Parathyroid adenoma (tissue), 2 donors: ENCODE data around the gene REEP5.
"Not testable (repeated sequence)": the region's sequence is repeated elsewhere in the genome, so short reads cannot be mapped to it uniquely, and the experiment has no call there.

Experiments used
- H2AFZ ChIP-seq: fragments of 300-600 bp; sonication (generic); one replicate; pipeline ENCODE4 v1.7.0; 2017; ENCODE audit warnings: antibody characterized with exemption, mild to moderate bottlenecking
- H3K27ac ChIP-seq: fragments of 300-600 bp; sonication (generic); one replicate; pipeline ENCODE4 v1.7.0; 2017
- H3K27me3 ChIP-seq: fragments of 300-600 bp; sonication (generic); one replicate; pipeline ENCODE4 v1.7.0; 2017; ENCODE audit warnings: low read length; ENCODE audit not compliant: control insufficient read depth, insufficient read depth
- H3K36me3 ChIP-seq: fragments of 300-600 bp; sonication (generic); one replicate; pipeline ENCODE4 v1.7.0; 2017; ENCODE audit warnings: low read length; ENCODE audit not compliant: control insufficient read depth, insufficient read depth
- H3K4me1 ChIP-seq: fragments of 300-600 bp; sonication (generic); one replicate; pipeline ENCODE4 v1.7.0; 2017; ENCODE audit warnings: control low read depth
- H3K4me2 ChIP-seq: fragments of 300-600 bp; sonication (generic); one replicate; pipeline ENCODE4 v1.7.0; 2017; ENCODE audit warnings: low read length
- H3K4me3 ChIP-seq: fragments of 300-600 bp; sonication (generic); one replicate; pipeline ENCODE4 v1.7.0; 2017; ENCODE audit warnings: low read depth, low read length
- H3K79me2 ChIP-seq: fragments of 300-600 bp; sonication (generic); one replicate; pipeline ENCODE4 v1.7.0; 2017; ENCODE audit warnings: control low read depth
- H3K9ac ChIP-seq: fragments of 300-600 bp; sonication (generic); one replicate; pipeline ENCODE4 v1.7.0; 2017; ENCODE audit warnings: mild to moderate bottlenecking
- H3K9me3 ChIP-seq: fragments of 300-600 bp; sonication (generic); one replicate; pipeline ENCODE4 v1.7.0; 2017; ENCODE audit warnings: low read length; ENCODE audit not compliant: control insufficient read depth
- TF ChIP-seq, protein P1 (sequence below): fragments of 300-600 bp; sonication (generic); IDR thresholded peaks from one replicate; pipeline ENCODE4 v1.7.0; 2017; ENCODE audit warnings: antibody characterized with exemption, mild to moderate bottlenecking
- donor health status: primary hyperparathyroidism.

REEP5 gene

GRCh38 chr5:112902561-112902960 lies 19.5 kb downstream of the REEP5 start:
- Histone ChIP-seq H3K9ac (no peak overlapping the region), H3K4me2 (no peak overlapping the region), H3K4me1 (no peaks in the 10 kb centered on the region), H3K27ac (no peak overlapping the region), H3K79me2 (peaks cover 2% of the 10 kb centered on the region), H3K36me3 (no peaks in the 10 kb centered on the region), H3K27me3 (no peaks in the 10 kb centered on the region), H3K9me3 (no peaks in the 10 kb centered on the region), H3K4me3 (no peak overlapping the region), H2AFZ (no peak overlapping the region)
- TF ChIP-seq, protein P1, sequence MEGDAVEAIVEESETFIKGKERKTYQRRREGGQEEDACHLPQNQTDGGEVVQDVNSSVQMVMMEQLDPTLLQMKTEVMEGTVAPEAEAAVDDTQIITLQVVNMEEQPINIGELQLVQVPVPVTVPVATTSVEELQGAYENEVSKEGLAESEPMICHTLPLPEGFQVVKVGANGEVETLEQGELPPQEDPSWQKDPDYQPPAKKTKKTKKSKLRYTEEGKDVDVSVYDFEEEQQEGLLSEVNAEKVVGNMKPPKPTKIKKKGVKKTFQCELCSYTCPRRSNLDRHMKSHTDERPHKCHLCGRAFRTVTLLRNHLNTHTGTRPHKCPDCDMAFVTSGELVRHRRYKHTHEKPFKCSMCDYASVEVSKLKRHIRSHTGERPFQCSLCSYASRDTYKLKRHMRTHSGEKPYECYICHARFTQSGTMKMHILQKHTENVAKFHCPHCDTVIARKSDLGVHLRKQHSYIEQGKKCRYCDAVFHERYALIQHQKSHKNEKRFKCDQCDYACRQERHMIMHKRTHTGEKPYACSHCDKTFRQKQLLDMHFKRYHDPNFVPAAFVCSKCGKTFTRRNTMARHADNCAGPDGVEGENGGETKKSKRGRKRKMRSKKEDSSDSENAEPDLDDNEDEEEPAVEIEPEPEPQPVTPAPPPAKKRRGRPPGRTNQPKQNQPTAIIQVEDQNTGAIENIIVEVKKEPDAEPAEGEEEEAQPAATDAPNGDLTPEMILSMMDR: no peak

GRCh38 chr5:112895682-112896081 lies 26.3 kb downstream of the REEP5 start:
- TF ChIP-seq, protein P1: no peak
- no peaks in the 10 kb centered on the region for H3K36me3 ChIP-seq

GRCh38 chr5:112892776-112893175 lies 29.3 kb downstream of the REEP5 start:
- H3K9me3 ChIP-seq: no peaks in the 10 kb centered on the region
- H2AFZ ChIP-seq: no peak overlapping the region
- no peak overlapping the region for H3K9ac ChIP-seq
- H3K4me3 ChIP-seq: no peak overlapping the region
- no peak overlapping the region for H3K4me2 ChIP-seq
- H3K27me3 ChIP-seq: no peaks in the 10 kb centered on the region
- H3K27ac ChIP-seq: no peak overlapping the region
- peaks cover 15% of the 10 kb centered on the region for H3K79me2 ChIP-seq
- TF ChIP-seq, protein P1: no peak
- H3K36me3 ChIP-seq: no peaks in the 10 kb centered on the region
- H3K4me1 ChIP-seq: no peaks in the 10 kb centered on the region

More at GRCh38 chr5:112895682-112896081, 26.3 kb downstream of the REEP5 start:
- no peak overlapping the region for H3K4me2 ChIP-seq
- H3K79me2 ChIP-seq: peaks cover 12% of the 10 kb centered on the region
- no peaks in the 10 kb centered on the region for H3K27me3 ChIP-seq
- H3K9me3 ChIP-seq: no peaks in the 10 kb centered on the region
- H3K4me1 ChIP-seq: no peaks in the 10 kb centered on the region
- H3K9ac ChIP-seq: no peak overlapping the region
- H3K4me3 ChIP-seq: no peak overlapping the region
- no peak overlapping the region for H3K27ac ChIP-seq
- no peak overlapping the region for H2AFZ ChIP-seq

DNA sequence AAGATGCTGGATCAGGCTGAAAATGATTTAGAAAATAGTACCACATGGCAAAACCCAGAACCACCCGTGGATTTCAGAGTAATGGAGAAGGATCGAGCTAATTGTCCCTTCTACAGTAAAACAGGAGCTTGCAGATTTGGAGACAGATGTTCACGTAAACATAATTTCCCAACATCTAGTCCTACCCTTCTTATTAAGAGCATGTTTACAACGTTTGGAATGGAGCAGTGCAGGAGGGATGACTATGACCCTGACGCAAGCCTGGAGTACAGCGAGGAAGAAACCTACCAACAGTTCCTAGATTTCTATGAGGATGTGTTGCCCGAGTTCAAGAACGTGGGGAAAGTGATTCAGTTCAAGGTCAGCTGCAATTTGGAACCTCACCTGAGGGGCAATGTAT lies 30.0 kb downstream of the REEP5 start:
- not testable (repeated sequence) for H2AFZ ChIP-seq, H3K4me1 ChIP-seq, H3K4me3 ChIP-seq, H3K9ac ChIP-seq, H3K27me3 ChIP-seq, H3K27ac ChIP-seq, H3K36me3 ChIP-seq, H3K9me3 ChIP-seq, H3K4me2 ChIP-seq
- peaks cover 15% of the 10 kb centered on the region for H3K79me2 ChIP-seq

- Histone ChIP-seq H3K79me2 (peaks cover 3% of the 10 kb centered on the region), H3K27ac (no peak overlapping the region), H3K27me3 (no peaks in the 10 kb centered on the region), H3K9ac (no peak overlapping the region), H3K9me3 (no peaks in the 10 kb centered on the region), H3K4me1 (no peaks in the 10 kb centered on the region), H3K4me3 (no peak overlapping the region), H3K36me3 (no peaks in the 10 kb centered on the region), H3K4me2 (no peak overlapping the region), H2AFZ (no peak overlapping the region)
- TF ChIP-seq, protein P1: no peak
These were observed 35.1 kb downstream of the REEP5 start for GRCh38 chr5:112886975-112887374.
